Endothelial cell of hepatic sinusoid (primary cell): ENCODE results near the gene FCN1.

Experiments used
- in situ Hi-C: cut with HindIII; loops from 2 replicates; pipeline ENCODE4 v1.10.0; 2017; ENCODE audit warnings: low sequenced_read_pairs

FCN1 gene

GRCh38 chr9:134880484-134881312 lies 37.0 kb downstream of the FCN1 start, which contains the start of gene FCN2:
FCN2 (plus strand) TSS chr9:134880810; CDS start chr9:134880822, 12 bp downstream.
- in situ Hi-C loops: no loop called here

GRCh38 chr9:134879664-134880483 lies 37.8 kb downstream of the FCN1 start:
- in situ Hi-C loops: no loop called here

DNA sequence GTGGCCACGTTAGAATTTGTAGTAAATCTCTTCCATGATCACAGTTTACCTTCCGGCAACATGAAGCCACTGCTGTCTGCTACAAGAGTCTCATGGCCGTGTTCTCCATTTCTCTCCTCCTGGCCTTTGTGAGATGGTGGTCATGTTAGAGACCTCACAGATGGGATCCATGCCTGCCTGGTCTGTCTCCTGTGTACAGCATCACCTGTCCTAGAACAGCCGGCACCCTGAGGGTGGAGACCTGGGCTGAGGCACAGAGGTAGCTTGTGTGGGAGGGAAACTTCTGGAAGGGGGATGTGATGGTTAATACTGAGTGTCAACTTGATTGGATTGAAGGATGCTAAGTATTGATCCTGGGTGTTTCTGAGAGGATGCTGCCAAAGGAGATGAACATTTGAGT lies 40.2 kb downstream of the FCN1 start:
- in situ Hi-C loops: no loop called here

GRCh38 chr9:134875371-134875770 lies 42.3 kb downstream of the FCN1 start:
- in situ Hi-C loops: no loop called here

DNA sequence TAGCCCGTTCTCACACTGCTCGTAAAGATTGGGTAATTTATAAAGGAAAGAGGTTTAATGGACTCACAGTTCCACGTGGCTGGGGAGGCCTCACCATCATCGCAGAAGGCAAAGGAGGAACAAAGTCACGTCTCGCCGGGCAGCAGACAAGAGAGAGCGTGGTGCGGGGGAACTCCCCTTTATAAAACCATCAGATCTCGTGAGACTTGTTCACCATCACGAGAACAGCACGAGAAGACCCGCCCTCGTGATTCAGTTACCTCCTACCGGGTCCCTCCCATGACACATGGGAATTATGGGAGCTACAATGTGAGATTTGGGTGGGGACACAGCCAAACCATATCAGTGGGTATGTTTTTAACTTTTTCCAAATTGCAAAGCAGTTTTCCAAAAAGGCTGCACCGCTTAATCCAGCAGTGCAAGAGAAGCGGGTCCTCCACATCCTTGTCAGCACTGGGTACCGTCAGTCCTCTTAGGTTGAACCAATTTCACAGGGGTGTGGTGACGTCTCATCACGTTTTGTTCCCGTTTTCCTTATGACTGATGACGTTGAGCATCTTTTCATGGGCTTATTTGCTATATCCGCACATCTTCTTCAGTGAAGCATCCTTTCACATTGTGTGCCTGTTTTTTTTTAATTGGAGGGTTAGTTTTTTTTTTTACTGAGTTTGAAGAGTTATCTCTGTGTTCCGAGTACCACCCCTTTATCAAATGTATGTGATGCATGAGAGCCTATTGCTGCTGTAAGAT lies 45.1 kb downstream of the FCN1 start:
- in situ Hi-C loops: no loop called here

- in situ Hi-C loops: no loop called here
Observed at GRCh38 chr9:134871697-134872340, 45.9 kb downstream of the FCN1 start.

GRCh38 chr9:134870746-134871662 lies 46.7 kb downstream of the FCN1 start:
- in situ Hi-C loops: no loop called here

DNA sequence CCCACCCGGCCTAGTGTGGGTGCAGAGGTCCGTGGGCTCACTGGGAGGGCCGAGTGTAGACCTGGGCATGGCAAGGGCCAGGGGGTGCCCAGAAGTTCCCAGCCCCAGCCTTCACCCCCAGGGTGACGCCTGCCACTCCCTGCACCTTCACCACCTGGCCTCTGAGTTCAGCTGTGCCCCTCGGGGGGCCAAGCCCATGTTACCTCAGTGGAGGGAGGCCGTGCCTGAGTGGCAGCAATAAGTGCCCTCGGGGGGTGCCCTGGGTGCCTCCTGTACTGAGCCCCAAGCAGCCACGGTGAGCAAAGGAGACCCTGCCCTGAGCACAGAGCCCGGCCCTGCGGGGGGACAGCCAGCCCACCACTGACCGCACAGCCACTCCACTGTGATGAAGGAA lies 47.4 kb downstream of the FCN1 start:
- in situ Hi-C loops: no loop called here

- in situ Hi-C loops: no loop called here
Observed at GRCh38 chr9:134869554-134870300, 48.0 kb downstream of the FCN1 start.

DNA sequence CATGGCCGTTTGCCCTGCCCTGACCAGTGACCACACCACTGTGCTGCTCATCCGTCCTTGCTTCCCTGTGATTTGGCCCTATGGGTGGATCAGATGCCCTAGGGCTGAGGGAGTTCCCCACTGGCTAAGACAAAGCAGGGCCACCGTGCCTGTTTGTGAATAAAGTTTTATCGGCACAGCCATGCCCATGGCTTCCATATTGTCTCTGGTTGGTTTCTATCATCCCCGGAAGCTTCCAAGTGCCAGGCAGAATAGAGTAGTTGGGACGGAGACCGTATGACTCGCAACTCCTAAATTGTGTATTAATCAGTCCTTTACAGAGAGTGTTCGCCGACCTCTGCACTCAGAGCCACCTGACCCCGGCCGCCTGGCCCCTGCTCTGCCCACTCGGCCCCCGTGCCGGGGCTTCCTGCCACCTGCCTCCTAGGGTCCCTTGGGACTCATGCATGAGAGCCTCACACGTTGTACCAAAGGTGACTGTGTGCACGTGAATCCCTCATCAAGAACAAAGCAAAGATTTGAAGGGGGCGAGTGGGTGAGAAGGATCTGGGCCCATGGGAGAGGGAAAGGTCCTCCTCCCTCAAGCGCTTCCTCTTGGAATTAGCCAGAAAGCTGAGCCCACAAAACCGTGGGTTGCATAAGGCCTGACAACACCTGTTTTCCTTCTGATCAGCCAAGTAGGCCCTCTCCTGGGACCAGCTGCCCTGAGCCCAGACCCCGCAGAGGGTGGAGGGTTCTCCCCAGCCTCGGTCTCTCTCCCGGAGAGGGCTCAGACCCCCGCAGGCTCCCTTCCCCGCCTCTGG lies 48.8 kb downstream of the FCN1 start:
- in situ Hi-C loops: no loop called here

GRCh38 chr9:134867917-134868750 lies 49.6 kb downstream of the FCN1 start:
- in situ Hi-C loops: no loop called here

- in situ Hi-C loops: no loop called here
Observed at GRCh38 chr9:134864821-134865190, 52.9 kb downstream of the FCN1 start.

- in situ Hi-C loops: no loop called here
Observed at GRCh38 chr9:134863941-134864820, 53.5 kb downstream of the FCN1 start.

DNA sequence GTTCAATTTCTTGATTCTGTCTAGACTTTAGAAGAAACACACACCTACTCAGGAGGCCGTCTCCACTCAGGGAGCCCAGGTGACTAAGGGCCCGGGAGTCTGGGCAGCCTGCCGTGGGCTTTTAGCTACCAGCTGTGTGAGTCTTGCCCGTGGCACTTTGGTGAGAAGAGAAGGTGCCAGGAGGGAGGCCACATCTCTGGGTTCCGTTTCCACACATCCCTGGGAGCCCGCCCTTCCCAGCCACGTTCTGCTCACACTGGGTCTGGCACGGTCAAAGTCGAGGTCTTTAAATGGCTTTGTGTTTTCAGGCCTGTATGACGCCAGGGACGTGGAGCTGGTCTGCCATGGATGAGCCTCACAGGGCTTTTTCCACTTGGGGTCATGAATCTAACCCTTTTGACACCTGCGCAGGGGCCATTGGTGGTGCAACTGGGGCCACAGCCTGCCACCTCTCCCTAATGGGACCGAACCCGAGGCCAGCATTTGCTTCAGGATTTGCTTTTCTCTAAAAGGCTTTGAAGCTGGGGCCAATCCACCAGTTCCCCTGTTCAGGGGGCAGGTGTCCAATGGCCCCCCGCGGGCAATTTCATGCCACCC lies 54.3 kb downstream of the FCN1 start:
- in situ Hi-C loops: no loop called here

- in situ Hi-C loops: no loop called here
Observed at GRCh38 chr9:134861595-134862334, 55.9 kb downstream of the FCN1 start.
